ENCODE data around the gene UBL3. TPM values are rescaled to one million over a fixed set of nuclear protein-coding genes. Genes with fewer than 3 reads are reported as not detected.

The UBL3 gene
- polyA plus RNA-seq, 1 donor (not counting 4 experiments of a cell fraction or from before 2014, with no cell fraction given), result 10.5 TPM

- H3K9me1 ChIP-seq (ENCODE audit: control insufficient read depth, extremely low read depth, insufficient read depth, low read length), result no peaks in the 10 kb centered on the region
- no peaks in the 10 kb centered on the region for H3K36me3 ChIP-seq (ENCODE audit: control insufficient read depth in 2 of 2, extremely low read depth in 1 of 2, insufficient read depth in 2 of 2, low read length in 2 of 2)
- no peaks in the 10 kb centered on the region for H3K79me2 ChIP-seq (ENCODE audit: control insufficient read depth, insufficient read depth, low read length)
- no peak overlapping the region for H3K4me2 ChIP-seq (ENCODE audit: control insufficient read depth, extremely low read depth, insufficient read depth, low read depth, low read length)
- TF ChIP-seq, protein P1, sequence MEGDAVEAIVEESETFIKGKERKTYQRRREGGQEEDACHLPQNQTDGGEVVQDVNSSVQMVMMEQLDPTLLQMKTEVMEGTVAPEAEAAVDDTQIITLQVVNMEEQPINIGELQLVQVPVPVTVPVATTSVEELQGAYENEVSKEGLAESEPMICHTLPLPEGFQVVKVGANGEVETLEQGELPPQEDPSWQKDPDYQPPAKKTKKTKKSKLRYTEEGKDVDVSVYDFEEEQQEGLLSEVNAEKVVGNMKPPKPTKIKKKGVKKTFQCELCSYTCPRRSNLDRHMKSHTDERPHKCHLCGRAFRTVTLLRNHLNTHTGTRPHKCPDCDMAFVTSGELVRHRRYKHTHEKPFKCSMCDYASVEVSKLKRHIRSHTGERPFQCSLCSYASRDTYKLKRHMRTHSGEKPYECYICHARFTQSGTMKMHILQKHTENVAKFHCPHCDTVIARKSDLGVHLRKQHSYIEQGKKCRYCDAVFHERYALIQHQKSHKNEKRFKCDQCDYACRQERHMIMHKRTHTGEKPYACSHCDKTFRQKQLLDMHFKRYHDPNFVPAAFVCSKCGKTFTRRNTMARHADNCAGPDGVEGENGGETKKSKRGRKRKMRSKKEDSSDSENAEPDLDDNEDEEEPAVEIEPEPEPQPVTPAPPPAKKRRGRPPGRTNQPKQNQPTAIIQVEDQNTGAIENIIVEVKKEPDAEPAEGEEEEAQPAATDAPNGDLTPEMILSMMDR (optimal IDR thresholded peaks at IDR 0.05 in 1 of 3, IDR thresholded peaks at IDR 0.05 in 1 of 3, conservative IDR thresholded peaks at IDR 0.05 in 1 of 3; ENCODE audit: extremely low read depth in 1 of 3, insufficient read depth in 2 of 3, low read length in 3 of 3), result no peak
- TF ChIP-seq EZH2 (IDR thresholded peaks at IDR 0.05; ENCODE audit: low read length), result no peak
- no peaks in the 10 kb centered on the region for H3K27me3 ChIP-seq (ENCODE audit: control insufficient read depth, extremely low read depth, insufficient read depth, low read length)
- no peaks in the 10 kb centered on the region for H3K9me3 ChIP-seq (ENCODE audit: control insufficient read depth, low read depth, low read length)
- FAIRE-seq (no peak), DNase-seq (ENCODE audit: low read depth, low spot score) (no peak)
- H3K4me1 ChIP-seq (ENCODE audit: control insufficient read depth, extremely low read depth, insufficient read depth, low read length), result no peaks in the 10 kb centered on the region
- H2AFZ ChIP-seq (ENCODE audit: control insufficient read depth, low read length), result no peak overlapping the region
- H3K9ac ChIP-seq (ENCODE audit: control insufficient read depth, extremely low read depth, insufficient read depth, low read length), result no peak overlapping the region
- H4K20me1 ChIP-seq (ENCODE audit: control insufficient read depth, extremely low read depth, insufficient read depth, low read length), result no peaks in the 10 kb centered on the region
- dilution Hi-C loops (cut with MboI; ENCODE audit: extremely low pct_ligation_motif_present, low sequenced_read_pairs), result no loop called here
- no peak overlapping the region for H3K27ac ChIP-seq (ENCODE audit: control insufficient read depth, insufficient read depth, low read length)
- H3K4me3 ChIP-seq (ENCODE audit: control insufficient read depth in 2 of 3, extremely low read depth in 1 of 3, insufficient read depth in 2 of 3, low read depth in 1 of 3, low read length in 3 of 3), result no peak overlapping the region
These were observed 35.6 kb upstream of the UBL3 start for GRCh38 chr13:29885989-29886388.

DNA sequence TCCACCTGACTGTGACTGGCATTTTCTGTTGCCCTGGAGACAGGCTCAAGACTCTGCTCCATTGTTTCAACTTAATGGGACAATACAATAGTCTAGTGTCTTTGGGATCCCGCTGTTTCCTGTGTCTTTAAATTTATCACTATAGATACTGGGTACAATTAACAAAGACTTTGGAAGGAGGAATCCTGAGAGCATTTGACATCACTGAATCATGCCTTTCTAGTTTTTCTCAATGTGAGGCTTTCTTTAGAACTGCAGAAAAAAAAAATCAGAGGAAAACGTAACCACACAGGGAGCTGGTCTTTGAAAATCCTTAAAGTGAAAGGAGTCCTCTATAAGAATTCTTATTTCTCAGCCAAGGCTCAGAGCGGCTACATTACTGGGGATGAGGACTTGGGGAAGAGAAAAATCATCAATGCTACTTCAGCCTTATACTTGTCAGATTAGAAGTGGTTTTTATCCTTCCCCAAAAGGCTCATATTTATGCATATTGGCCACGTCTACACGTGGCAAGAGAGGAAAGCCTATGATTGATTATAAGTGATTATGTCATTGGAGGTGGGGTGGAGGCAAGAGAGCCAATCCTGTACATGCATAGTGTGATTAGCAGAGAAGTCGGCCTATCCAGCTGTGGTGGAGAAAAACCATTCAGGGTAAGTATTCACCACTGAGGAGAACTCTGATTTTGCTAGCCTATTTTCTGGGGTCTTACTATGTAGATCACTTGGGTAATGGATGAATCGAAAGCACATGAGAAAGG is 34.4 kb upstream of the UBL3 start:
- H3K9ac ChIP-seq (ENCODE audit: control insufficient read depth, extremely low read depth, insufficient read depth, low read length), result no peak overlapping the region
- H3K27me3 ChIP-seq (ENCODE audit: control insufficient read depth, extremely low read depth, insufficient read depth, low read length), result no peaks in the 10 kb centered on the region
- no peak for TF ChIP-seq EZH2 (IDR thresholded peaks at IDR 0.05; ENCODE audit: low read length)
- TF ChIP-seq, protein P1 (optimal IDR thresholded peaks at IDR 0.05 in 1 of 3, IDR thresholded peaks at IDR 0.05 in 1 of 3, conservative IDR thresholded peaks at IDR 0.05 in 1 of 3; ENCODE audit: extremely low read depth in 1 of 3, insufficient read depth in 2 of 3, low read length in 3 of 3), result no peak
- no peaks in the 10 kb centered on the region for H3K79me2 ChIP-seq (ENCODE audit: control insufficient read depth, insufficient read depth, low read length)
- no peaks in the 10 kb centered on the region for H3K9me1 ChIP-seq (ENCODE audit: control insufficient read depth, extremely low read depth, insufficient read depth, low read length)
- H3K27ac ChIP-seq (ENCODE audit: control insufficient read depth, insufficient read depth, low read length), result no peak overlapping the region
- H3K36me3 ChIP-seq (ENCODE audit: control insufficient read depth in 2 of 2, extremely low read depth in 1 of 2, insufficient read depth in 2 of 2, low read length in 2 of 2), result no peaks in the 10 kb centered on the region
- H3K4me1 ChIP-seq (ENCODE audit: control insufficient read depth, extremely low read depth, insufficient read depth, low read length), result no peaks in the 10 kb centered on the region
- no peaks in the 10 kb centered on the region for H4K20me1 ChIP-seq (ENCODE audit: control insufficient read depth, extremely low read depth, insufficient read depth, low read length)
- no peaks in the 10 kb centered on the region for H3K9me3 ChIP-seq (ENCODE audit: control insufficient read depth, low read depth, low read length)
- H2AFZ ChIP-seq (ENCODE audit: control insufficient read depth, low read length), result no peak overlapping the region
- no peak overlapping the region for H3K4me3 ChIP-seq (ENCODE audit: control insufficient read depth in 2 of 3, extremely low read depth in 1 of 3, insufficient read depth in 2 of 3, low read depth in 1 of 3, low read length in 3 of 3)
- DNase-seq (ENCODE audit: low read depth, low spot score) (no peak), FAIRE-seq (no peak)
- dilution Hi-C loops (cut with MboI; ENCODE audit: extremely low pct_ligation_motif_present, low sequenced_read_pairs), result no loop called here
- H3K4me2 ChIP-seq (ENCODE audit: control insufficient read depth, extremely low read depth, insufficient read depth, low read depth, low read length), result no peak overlapping the region
